H1 (cell line): ENCODE measurements around the gene SRP14. TPM values are rescaled to one million over a fixed set of nuclear protein-coding genes. Genes with fewer than 3 reads are reported as not detected.

Experiments
- ASH2L ChIP-seq: fragments of 200-600, 300-600 bp; sonication (generic); IDR thresholded peaks from one replicate; pipeline ENCODE4 v1.7.1; 2017; ENCODE audit warnings: low read length
- CHD7 ChIP-seq: fragments of 300-600 bp; sonication (generic); IDR thresholded peaks from 2 replicates; pipeline ENCODE4 v1.7.1; 2012; ENCODE audit warnings: low read length, moderate library complexity, mild to moderate bottlenecking, inconsistent platforms; ENCODE audit not compliant: insufficient replicate concordance
- NRF1 ChIP-seq: IDR thresholded peaks from 2 replicates; pipeline ENCODE4 v1.6.1; 2011; ENCODE audit warnings: mild to moderate bottlenecking, low read depth, low read length, improper control_type of control experiment
- POLR2AphosphoS5 ChIP-seq: IDR thresholded peaks from 2 replicates; pipeline ENCODE4 v1.6.1; 2011; ENCODE audit warnings: low read depth, low read length
- RAD21 ChIP-seq, 2 experiments: IDR thresholded peaks in 1 of 2; conservative IDR thresholded peaks in 1 of 2; 2 replicates each; pipeline ENCODE4 v1.6.1; 2011; ENCODE audit warnings: low read depth in 2 of 2, low read length in 2 of 2, improper control_type of control experiment in 1 of 2, inconsistent platforms in 1 of 2, mild to moderate bottlenecking in 1 of 2, moderate library complexity in 1 of 2
- SIN3A ChIP-seq, 2 experiments: IDR thresholded peaks in 1 of 2; conservative IDR thresholded peaks in 1 of 2; 2 replicates each; pipeline ENCODE4 v1.6.1; 2011 to 2012; ENCODE audit warnings: low read length in 2 of 2, improper control_type of control experiment in 1 of 2, low read depth in 1 of 2, mild to moderate bottlenecking in 1 of 2
- SP2 ChIP-seq: IDR thresholded peaks from 2 replicates; pipeline ENCODE4 v1.6.1; 2012; ENCODE audit warnings: mild to moderate bottlenecking, low read length, inconsistent platforms
- TBP ChIP-seq: IDR thresholded peaks from 2 replicates; pipeline ENCODE4 v1.6.1; 2011; ENCODE audit warnings: low read depth, low read length, improper control_type of control experiment
- polyA plus RNA-seq, 7 experiments: library from polyadenylated mRNA; depleted of rRNA in 3 of 7; stranded (reverse) in 5 of 7; unstranded in 2 of 7; fragments of >200 nt in 5 of 7; fragments of 200-250 nt in 2 of 7; gene quantifications; 1 replicate in 5 of 7; 2 replicates in 1 of 7; 4 replicates in 1 of 7; pipeline versions ENCODE4 v1.2.1 to v1.2.3, GENCODE V29; 2011 to 2013; ENCODE audit warnings: missing spikeins in 2 of 7, mixed read lengths in 2 of 7
- total RNA-seq: library from RNA; stranded (reverse); fragmentation: NEBNext Ultra II Directional; extraction: Animal tissue kit (Norgen Biotek cat#: 25700); gene quantifications from 2 replicates; pipeline ENCODE4 v1.2.1, GENCODE V29; 2021

Gene SRP14
- total and polyA plus RNA-seq, 2 of the 8 experiments (the other 6 are each of a cell fraction or from before 2014, with no cell fraction given), result 186 to 223 TPM

GRCh38 chr15:40043927-40044716 lies 5.1 kb upstream of the SRP14 start (continued):
- TF ChIP-seq CHD7 (no peak), SIN3A (conservative IDR thresholded peaks at IDR 0.05 in 1 of 2, IDR thresholded peaks at IDR 0.05 in 1 of 2; ENCODE audit: low read depth in 1 of 2, low read length in 2 of 2) (no peak), NRF1 (no peak), TBP (no peak), POLR2AphosphoS5 (no peak), RAD21 (IDR thresholded peaks at IDR 0.05 in 1 of 2, conservative IDR thresholded peaks at IDR 0.05 in 1 of 2; ENCODE audit: low read depth in 2 of 2, low read length in 2 of 2) (no peak), ASH2L (no peak), SP2 (no peak)
